K562 (cell line): ENCODE data around the gene KRTAP4-5. TPM values are rescaled to one million over a fixed set of nuclear protein-coding genes. Genes with fewer than 3 reads are reported as not detected.
"Not testable (repeated sequence)": the region's sequence is repeated elsewhere in the genome, so short reads cannot be mapped to it uniquely, and the experiment has no call there.

Source experiments
- ATAC-seq: fragments of 200-7000 bp; cut with Tn5 transposase; 3 replicates; pipeline ENCODE4 v1.9.1; 2020; ENCODE audit warnings: moderate library complexity
- BruUV-seq: library from RNA; stranded (reverse); fragments of 400-500 nt; replicated peaks from 2 replicates; lab custom pipeline; 2021; lab: Mats Ljungman, UMichigan
- CTCF ChIA-PET: fragments of 300-600 bp; formaldehyde crosslinking; extraction: SDS; loops from one replicate; lab custom pipeline; 2021; ENCODE audit warnings: low intra/inter-chr PET ratio; lab: Yijun Ruan, JAX
- POLR2A ChIA-PET: fragments of 300-600, 350-650 bp; sonication (Branson Sonifier 250); formaldehyde crosslinking; extraction: SDS; loops from one replicate; lab custom pipeline; 2021; ENCODE audit warnings: antibody characterized with exemption, inconsistent platforms; lab: Yijun Ruan, JAX
- DNase-seq, 4 experiments: peaks; one replicate each; pipeline versions ENCODE4 v3.0.0 to v3.0.0-alpha.2; 2011 to 2018; ENCODE audit warnings: low spot score in 3 of 4, mixed read lengths in 3 of 4; ENCODE audit errors: extremely low read depth in 1 of 4
- FAIRE-seq: peaks from 2 replicates; lab custom pipeline; 2011; peaks lifted over from hg19 to GRCh38; lab: Jason Lieb, UNC
- H2AFZ ChIP-seq: 2 replicates; pipeline ENCODE4 v1.6.0; 2011; ENCODE audit warnings: low read depth, low read length, control low read depth, inconsistent platforms
- H3K27ac ChIP-seq: fragments of 200-600 bp; 3 replicates; pipeline ENCODE4 v1.8.0; 2011; ENCODE audit warnings: low read depth, mild to moderate bottlenecking, control low read depth, inconsistent platforms, low read length, moderate library complexity, mixed read lengths; ENCODE audit errors: extremely low read depth
- H3K27me3 ChIP-seq, 2 experiments: fragments of 300-600 bp in 1 of 2; 2 replicates in 1 of 2; 3 replicates in 1 of 2; pipeline versions ENCODE4 v1.6.0 to v1.8.0; 2011; ENCODE audit warnings: inconsistent platforms in 2 of 2, low read length in 2 of 2, mild to moderate bottlenecking in 1 of 2, mixed read lengths in 1 of 2, moderate library complexity in 1 of 2; ENCODE audit not compliant: control insufficient read depth in 2 of 2, insufficient read depth in 2 of 2
- H3K36me3 ChIP-seq: fragments of 300-600 bp; 3 replicates; pipeline ENCODE4 v1.8.0; 2011; ENCODE audit warnings: mild to moderate bottlenecking, low read length, inconsistent platforms; ENCODE audit not compliant: control insufficient read depth, insufficient read depth
- H3K4me1 ChIP-seq, 2 experiments: fragments of 200-600 bp in 1 of 2; replicated peaks in 1 of 2; 2 replicates in 1 of 2; 3 replicates in 1 of 2; pipeline versions ENCODE4 v1.5.1 to v1.8.0; 2011; ENCODE audit warnings: inconsistent platforms in 2 of 2, low read length in 2 of 2, mild to moderate bottlenecking in 1 of 2, mixed read lengths in 1 of 2, moderate library complexity in 1 of 2; ENCODE audit not compliant: control insufficient read depth in 2 of 2, insufficient read depth in 2 of 2
- H3K4me2 ChIP-seq: 2 replicates; pipeline ENCODE4 v1.6.1; 2011; ENCODE audit warnings: low read length, control low read depth, inconsistent platforms, mixed read lengths; ENCODE audit not compliant: insufficient read depth
- H3K4me3 ChIP-seq: fragments of 200-600 bp; sonication (generic), shearing (Covaris generic); 2 replicates; pipeline ENCODE4 v1.5.1; 2016; ENCODE audit warnings: control low read depth, inconsistent platforms
- H3K79me2 ChIP-seq: fragments of 200-600 bp; 3 replicates; pipeline ENCODE4 v1.8.0; 2011; ENCODE audit warnings: low read length, inconsistent platforms; ENCODE audit not compliant: control insufficient read depth, insufficient read depth
- H3K9ac ChIP-seq, 2 experiments: 2 replicates each; pipeline versions ENCODE4 v1.6.0 to v1.6.1; 2011; ENCODE audit warnings: low read depth in 2 of 2, low read length in 2 of 2, control low read depth in 1 of 2, inconsistent platforms in 1 of 2, mild to moderate bottlenecking in 1 of 2, mixed read lengths in 1 of 2; ENCODE audit not compliant: insufficient read depth in 1 of 2
- H3K9me1 ChIP-seq: one replicate; pipeline ENCODE4 v1.6.0; 2011; ENCODE audit warnings: inconsistent platforms, mild to moderate bottlenecking, low read length, moderate library complexity; ENCODE audit not compliant: control insufficient read depth, insufficient read depth
- H3K9me3 ChIP-seq: replicated peaks from 2 replicates; pipeline ENCODE4 v1.5.1; 2011; ENCODE audit warnings: low read depth, low read length, inconsistent platforms; ENCODE audit not compliant: control insufficient read depth, insufficient read depth
- H4K20me1 ChIP-seq: replicated peaks from 2 replicates; pipeline ENCODE4 v1.6.1; 2011; ENCODE audit warnings: low read length, inconsistent platforms, mixed read lengths; ENCODE audit not compliant: control insufficient read depth, insufficient read depth
- WGBS: fragments of 100-300 bp; shearing (Covaris generic); methylation state at CpG from one replicate; pipeline ENCODE4 v1.1.6; 2016; ENCODE audit warnings: low coverage, mixed read lengths; ENCODE audit not compliant: insufficient coverage; ENCODE audit errors: missing lambda C conversion rate; 5-methylcytosine and 5-hydroxymethylcytosine counted together
- in situ Hi-C: fragments of 300-500 bp; cut with MboI; formaldehyde crosslinking; loops from 4 replicates; pipeline ENCODE4 v1.15.0; 2018; ENCODE audit warnings: inconsistent platforms, mixed read lengths
- intact Hi-C: fragments of 100-400 bp; cut with micrococcal nuclease; formaldehyde crosslinking; loops from 2 replicates; pipeline ENCODE4 v1.14.2; 2022
- polyA plus RNA-seq, 8 experiments: library from polyadenylated mRNA; depleted of rRNA in 4 of 8; stranded (reverse) in 5 of 8; unstranded in 3 of 8; fragments of >200 nt; fragmentation: Nextera tagmentation in 2 of 8; fragmentation: Illumina TruSeq in 1 of 8; extraction: Ambion mirVana in 2 of 8; extraction: Trizol in 1 of 8; gene quantifications; 2 replicates each; pipeline versions ENCODE4 v1.2.1 to v1.2.3, GENCODE V29; 2011 to 2014; ENCODE audit warnings: inconsistent platforms in 1 of 8, missing spikeins in 1 of 8
- total RNA-seq, 7 experiments: library from RNA; depleted of rRNA in 6 of 7; stranded (reverse); fragments of >200 nt in 6 of 7; fragmentation: Illumina TruSeq in 2 of 7; extraction: Trizol in 2 of 7; gene quantifications; 2 replicates each; pipeline versions ENCODE4 v1.2.1 to v1.2.3, GENCODE V29; 2011 to 2021; ENCODE audit warnings: low replicate concordance in 1 of 7
- TF ChIP-seq, protein P1 (sequence below): fragments of 250-450 bp; sonication (Bioruptor Pico); IDR thresholded peaks from 2 replicates; pipeline ENCODE4 v1.4.0; 2020

The KRTAP4-5 gene
- total and polyA plus RNA-seq, 9 of the 15 experiments (the other 6 are each of a cell fraction or from before 2014, with no cell fraction given) = not detected

DNA sequence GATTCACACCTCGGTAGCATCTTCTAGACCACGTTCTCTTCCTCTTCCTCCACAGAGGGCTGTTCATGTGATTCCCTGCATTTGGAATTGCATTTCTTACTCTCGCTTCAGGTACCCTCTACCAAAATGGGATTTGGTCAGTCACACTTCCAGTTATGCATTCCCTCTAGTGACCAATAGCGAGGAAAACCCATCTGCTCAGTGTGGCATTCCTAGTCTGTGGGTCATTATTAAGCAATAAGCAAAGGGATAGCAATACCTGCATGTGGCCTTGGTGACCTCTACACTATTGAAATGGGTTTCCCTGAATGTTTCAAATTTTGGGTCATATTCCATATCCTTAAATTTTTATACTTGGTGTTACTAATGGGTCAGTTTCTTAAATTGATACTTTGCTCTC is 401 bp upstream of the KRTAP4-5 start (continued):
- TF ChIP-seq, protein P1, sequence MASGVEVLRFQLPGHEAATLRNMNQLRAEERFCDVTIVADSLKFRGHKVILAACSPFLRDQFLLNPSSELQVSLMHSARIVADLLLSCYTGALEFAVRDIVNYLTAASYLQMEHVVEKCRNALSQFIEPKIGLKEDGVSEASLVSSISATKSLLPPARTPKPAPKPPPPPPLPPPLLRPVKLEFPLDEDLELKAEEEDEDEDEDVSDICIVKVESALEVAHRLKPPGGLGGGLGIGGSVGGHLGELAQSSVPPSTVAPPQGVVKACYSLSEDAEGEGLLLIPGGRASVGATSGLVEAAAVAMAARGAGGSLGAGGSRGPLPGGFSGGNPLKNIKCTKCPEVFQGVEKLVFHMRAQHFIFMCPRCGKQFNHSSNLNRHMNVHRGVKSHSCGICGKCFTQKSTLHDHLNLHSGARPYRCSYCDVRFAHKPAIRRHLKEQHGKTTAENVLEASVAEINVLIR (CRISPR knock-in tag) = no peak

DNA sequence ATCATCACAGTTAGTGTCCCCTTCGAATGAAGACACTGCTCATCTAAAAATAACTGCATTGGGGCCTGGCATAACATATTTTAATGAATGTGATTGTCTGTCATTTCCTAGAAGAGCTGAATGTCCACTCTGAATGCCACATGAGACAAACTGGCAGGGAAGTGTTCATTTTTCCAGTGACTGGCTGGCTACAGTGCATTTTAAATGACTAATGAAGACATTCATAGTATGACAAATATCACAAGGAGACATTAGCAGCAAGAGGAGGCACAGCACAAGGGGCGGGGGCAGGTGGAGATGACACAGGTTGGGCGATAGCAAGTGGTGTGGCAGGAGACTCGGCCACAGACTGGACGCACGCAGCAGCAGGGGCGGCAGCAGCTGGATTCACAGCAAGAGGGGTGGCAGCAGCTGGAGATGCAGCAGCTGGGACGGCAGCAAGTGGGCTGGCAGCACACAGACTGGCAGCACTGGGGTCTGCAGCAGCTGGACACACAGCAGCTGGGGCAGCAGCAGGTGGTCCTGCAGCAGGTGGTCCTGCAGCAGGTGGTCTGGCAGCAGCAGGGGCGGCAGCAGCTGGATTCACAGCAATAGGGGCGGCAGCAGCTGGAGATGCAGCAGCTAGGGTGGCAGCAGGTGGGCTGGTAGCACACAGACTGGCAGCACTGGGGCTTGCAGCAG is 514 bp downstream of the KRTAP4-5 start:
- H3K27ac ChIP-seq, H3K4me2 ChIP-seq, H3K79me2 ChIP-seq, H3K9me1 ChIP-seq, H2AFZ ChIP-seq, in situ Hi-C loops, FAIRE-seq, BruUV-seq, H3K9me3 ChIP-seq, POLR2A ChIA-PET, intact Hi-C loops, CTCF ChIA-PET, H4K20me1 ChIP-seq, H3K4me1 ChIP-seq, H3K27me3 ChIP-seq, H3K36me3 ChIP-seq, H3K9ac ChIP-seq, DNase-seq, ATAC-seq, H3K4me3 ChIP-seq: not testable (repeated sequence)
- 0% methylated on average over 9 of the region's 10 CpGs for WGBS
